Activated effector memory CD4-positive, alpha-beta T cell treated with anti-CD3 and anti-CD28 coated beads, Interleukin-2, amount 50 U/mL, for 16 hours (primary cell): ENCODE results near the gene L3MBTL2.

Experiments
- DNase-seq: peaks from one replicate; pipeline ENCODE4 v3.0.0-alpha.2; 2020

L3MBTL2 gene

GRCh38 chr22:41280065-41280464 lies 75.0 kb downstream of the L3MBTL2 start:
- no peak for DNase-seq

- DNase-seq, result no peak
These were observed 75.7 kb downstream of the L3MBTL2 start for GRCh38 chr22:41280854-41281253.
